CD14-positive monocyte (primary cell): Measurements from ENCODE around the gene UBE3D. TPM values are rescaled to one million over a fixed set of nuclear protein-coding genes. Genes with fewer than 3 reads are reported as not detected.

Experiments
- DNase-seq, 3 donors: peaks; one replicate each; pipeline ENCODE4 v3.0.0-alpha.2; 2011 to 2022
- H2AFZ ChIP-seq: 2 replicates; pipeline ENCODE4 v1.6.0; 2012; ENCODE audit warnings: mild to moderate bottlenecking, low read depth, low read length, inconsistent platforms; ENCODE audit not compliant: insufficient read depth, poor library complexity, severe bottlenecking
- H3K27ac ChIP-seq, 2 donors: 1 replicate in 1 of 2; 2 replicates in 1 of 2; pipeline ENCODE4 v1.5.1; 2012 to 2013; ENCODE audit warnings: low read length in 2 of 2, control low read depth in 1 of 2, inconsistent platforms in 1 of 2, low read depth in 1 of 2, mild to moderate bottlenecking in 1 of 2
- H3K27me3 ChIP-seq, 2 donors: one replicate each; pipeline versions ENCODE4 v1.6.0 to v1.6.1; 2011 to 2013; ENCODE audit warnings: low read length in 2 of 2; ENCODE audit not compliant: control insufficient read depth in 2 of 2, insufficient read depth in 2 of 2
- H3K36me3 ChIP-seq, 2 donors: replicated peaks in 1 of 2; 1 replicate in 1 of 2; 2 replicates in 1 of 2; pipeline versions ENCODE4 v1.5.1 to v1.6.1; 2012 to 2013; ENCODE audit warnings: low read length in 2 of 2, control low read depth in 1 of 2, inconsistent platforms in 1 of 2, mild to moderate bottlenecking in 1 of 2; ENCODE audit not compliant: insufficient read depth in 2 of 2, control insufficient read depth in 1 of 2
- H3K4me1 ChIP-seq, 2 donors: 1 replicate in 1 of 2; 2 replicates in 1 of 2; pipeline versions ENCODE4 v1.5.1 to v1.6.1; 2012 to 2013; ENCODE audit warnings: low read length in 2 of 2, control low read depth in 1 of 2, inconsistent platforms in 1 of 2, mild to moderate bottlenecking in 1 of 2, moderate library complexity in 1 of 2; ENCODE audit not compliant: insufficient read depth in 2 of 2, control insufficient read depth in 1 of 2
- H3K4me2 ChIP-seq: replicated peaks from 2 replicates; pipeline ENCODE3; 2012; ENCODE audit warnings: low read length, moderate library complexity, mild to moderate bottlenecking; ENCODE audit not compliant: poor library complexity, severe bottlenecking; ENCODE audit errors: extremely low read depth
- H3K4me3 ChIP-seq, 3 experiments: fragments of 200-600 bp in 1 of 3; sonication (generic) in 1 of 3; replicated peaks in 1 of 3; 1 replicate in 2 of 3; 2 replicates in 1 of 3; pipeline ENCODE4 v1.5.1; 2011 to 2013; ENCODE audit warnings: low read length in 3 of 3, mild to moderate bottlenecking in 3 of 3, control low read depth in 2 of 3, low read depth in 2 of 3, inconsistent platforms in 1 of 3, moderate library complexity in 1 of 3
- H3K79me2 ChIP-seq: 2 replicates; pipeline ENCODE4 v1.6.0; 2012; ENCODE audit warnings: mild to moderate bottlenecking, control low read depth, inconsistent platforms, low read length, moderate library complexity; ENCODE audit not compliant: insufficient read depth
- H3K9ac ChIP-seq: 2 replicates; pipeline ENCODE4 v1.6.0; 2017; ENCODE audit warnings: low read length, mild to moderate bottlenecking; ENCODE audit not compliant: insufficient read depth, poor library complexity, severe bottlenecking
- H3K9me3 ChIP-seq, 2 donors: replicated peaks in 1 of 2; 1 replicate in 1 of 2; 2 replicates in 1 of 2; pipeline versions ENCODE4 v1.5.1 to v1.6.1; 2012 to 2013; ENCODE audit warnings: low read length in 2 of 2, control low read depth in 1 of 2; ENCODE audit not compliant: control insufficient read depth in 1 of 2, insufficient read depth in 1 of 2
- H4K20me1 ChIP-seq: 2 replicates; pipeline ENCODE4 v1.6.0; 2012; ENCODE audit warnings: mild to moderate bottlenecking, low read length, control low read depth, moderate library complexity; ENCODE audit not compliant: insufficient read depth
- H3K27ac Mint-ChIP-seq, 7 donors: one replicate each; pipeline ENCODE4 v1.8.0; 2020; ENCODE audit warnings: mild to moderate bottlenecking in 7 of 7, mixed read lengths in 7 of 7, moderate library complexity in 6 of 7, inconsistent platforms in 2 of 7
- H3K27me3 Mint-ChIP-seq, 3 donors: one replicate each; pipeline ENCODE4 v1.8.0; 2021 to 2022; ENCODE audit warnings: low read depth in 3 of 3, mild to moderate bottlenecking in 3 of 3, mixed read lengths in 3 of 3, moderate library complexity in 3 of 3, inconsistent platforms in 1 of 3
- H3K36me3 Mint-ChIP-seq, 2 donors: one replicate each; pipeline ENCODE4 v1.8.0; 2020; ENCODE audit warnings: mixed read lengths in 2 of 2, inconsistent platforms in 1 of 2, mild to moderate bottlenecking in 1 of 2
- H3K4me1 Mint-ChIP-seq: one replicate; pipeline ENCODE4 v1.8.0; 2020; ENCODE audit warnings: mild to moderate bottlenecking, mixed read lengths
- H3K4me3 Mint-ChIP-seq, 2 donors: one replicate each; pipeline ENCODE4 v1.8.0; 2020; ENCODE audit warnings: mild to moderate bottlenecking in 2 of 2, mixed read lengths in 2 of 2, moderate library complexity in 1 of 2
- H3K9me3 Mint-ChIP-seq, 7 donors: one replicate each; pipeline ENCODE4 v1.8.0; 2020 to 2022; ENCODE audit warnings: mixed read lengths in 7 of 7, mild to moderate bottlenecking in 6 of 7, moderate library complexity in 6 of 7, inconsistent platforms in 2 of 7
- CTCF ChIP-seq: fragments of 200-600 bp; IDR thresholded peaks from one replicate; pipeline ENCODE4 v1.8.0; 2022; ENCODE audit warnings: antibody characterized with exemption, mild to moderate bottlenecking
- WGBS: methylation state at CpG from one replicate; pipeline ENCODE4 v1.1.5; 2013; ENCODE audit warnings: missing lambda C conversion rate; ENCODE audit not compliant: insufficient coverage; 5-methylcytosine and 5-hydroxymethylcytosine counted together
- intact Hi-C, 2 donors: fragments of 100-400 bp; cut with micrococcal nuclease; formaldehyde crosslinking; loops; one replicate each; pipeline versions ENCODE4 v1.15.0 to v1.15.1; 2023
- polyA plus RNA-seq, 3 donors: library from polyadenylated mRNA; depleted of rRNA in 1 of 3; unstranded in 2 of 3; stranded (reverse) in 1 of 3; fragments of 300-500 nt in 2 of 3; fragments of >200 nt in 1 of 3; fragmentation: Illumina TruSeq in 2 of 3; gene quantifications; 1 replicate in 2 of 3; 2 replicates in 1 of 3; pipeline ENCODE4 v1.2.3, GENCODE V29; 2012 to 2021

The UBE3D gene
- polyA plus RNA-seq, 3 donors: 0.61 to 1.7 (median 1.1) TPM

GRCh38 chr6:82924799-82925535 lies 140.7 kb downstream of the UBE3D start:
- no peak overlapping the region for H2AFZ ChIP-seq
- H3K36me3 ChIP-seq: no peaks in the 10 kb centered on the region
- intact Hi-C loops: no loop called here
- no peaks in the 10 kb centered on the region for H3K27me3 ChIP-seq
- no peaks in the 10 kb centered on the region for H3K4me1 ChIP-seq
- Mint-ChIP-seq H3K9me3 (peaks cover under 1 to 7% (median 5%) of the 10 kb centered on the region in 7 donors), H3K4me3 (no peak overlapping the region), H3K27me3 (no peaks in the 10 kb centered on the region), H3K36me3 (no peaks in the 10 kb centered on the region), H3K4me1 (no peaks in the 10 kb centered on the region), H3K27ac (no peak overlapping the region)
- H3K9me3 ChIP-seq: peaks cover 0 to 7% of the 10 kb centered on the region in 2 donors
- no peaks in the 10 kb centered on the region for H4K20me1 ChIP-seq
- no peak for TF ChIP-seq CTCF
- H3K4me2 ChIP-seq: no peak overlapping the region
- H3K4me3 ChIP-seq: no peak overlapping the region
- H3K9ac ChIP-seq: no peak overlapping the region
- no peak overlapping the region for H3K27ac ChIP-seq
- no peaks in the 10 kb centered on the region for H3K79me2 ChIP-seq
- no peak for DNase-seq
- 80% methylated on average over 2 of the region's 3 CpGs for WGBS

- Histone ChIP-seq H3K9me3 (peaks cover 14 to 17% of the 10 kb centered on the region in 2 donors), H3K79me2 (no peaks in the 10 kb centered on the region), H3K9ac (no peak overlapping the region), H3K4me3 (no peak overlapping the region), H3K27me3 (no peaks in the 10 kb centered on the region), H3K36me3 (no peaks in the 10 kb centered on the region), H3K4me2 (no peak overlapping the region), H4K20me1 (no peaks in the 10 kb centered on the region), H3K27ac (no peak overlapping the region), H3K4me1 (no peaks in the 10 kb centered on the region), H2AFZ (no peak overlapping the region)
- no peaks in the 10 kb centered on the region for H3K36me3 Mint-ChIP-seq
- DNase-seq: no peak
- no peaks in the 10 kb centered on the region for H3K4me1 Mint-ChIP-seq
- H3K9me3 Mint-ChIP-seq: peaks cover 7 to 24% (median 17%) of the 10 kb centered on the region in 7 donors
- no CpG with 5 or more reads among the region's 1 CpG for WGBS
- no peaks in the 10 kb centered on the region for H3K27me3 Mint-ChIP-seq
- no peak for TF ChIP-seq CTCF
- no peak overlapping the region for H3K4me3 Mint-ChIP-seq
- intact Hi-C loops: no loop called here
- no peak overlapping the region for H3K27ac Mint-ChIP-seq
Measured at GRCh38 chr6:82921258-82921657, 144.4 kb downstream of the UBE3D start.
